ENCODE measurements around the gene AGAP1. TPM values are rescaled to one million over a fixed set of nuclear protein-coding genes. Genes with fewer than 3 reads are reported as not detected.

The AGAP1 gene
- total RNA-seq, 2 experiments from 2014 or later: 2.2 TPM

DNA sequence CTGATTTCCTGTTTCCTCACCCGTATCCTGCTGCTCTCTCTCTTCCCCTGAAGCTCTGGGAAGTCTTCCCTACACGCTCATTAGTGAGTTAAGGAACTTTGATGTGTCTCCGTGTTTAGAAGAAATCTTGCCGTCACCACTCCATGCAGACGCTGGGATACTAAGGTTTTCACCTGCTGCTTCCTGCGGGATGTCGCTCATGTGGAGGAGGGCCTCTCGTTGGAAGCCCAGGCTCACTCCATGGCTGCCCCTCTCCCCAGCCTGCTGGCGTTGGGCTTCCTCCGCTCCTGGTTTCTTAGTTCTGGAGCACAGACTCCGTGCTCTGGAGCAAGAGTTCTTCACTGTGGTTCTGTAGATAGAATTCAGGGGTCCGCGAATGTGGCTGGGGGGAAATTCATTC is 348.0 kb downstream of the AGAP1 start:
- intact Hi-C loops (cut with DNase I, micrococcal nuclease): no loop called here
- DNase-seq (no peak), ATAC-seq (no peak)
- POLR2A ChIA-PET: no interaction called here
- Mint-ChIP-seq H3K4me3 (no peak overlapping the region), H3K4me1 (no peaks in the 10 kb centered on the region), H3K27me3 (peaks cover 5% of the 10 kb centered on the region), H3K36me3 (ENCODE audit: low read depth) (no peaks in the 10 kb centered on the region), H3K9me3 (ENCODE audit: low read depth) (no peaks in the 10 kb centered on the region), H3K27ac (no peak overlapping the region)
- CTCF ChIA-PET: no interaction called here

DNA sequence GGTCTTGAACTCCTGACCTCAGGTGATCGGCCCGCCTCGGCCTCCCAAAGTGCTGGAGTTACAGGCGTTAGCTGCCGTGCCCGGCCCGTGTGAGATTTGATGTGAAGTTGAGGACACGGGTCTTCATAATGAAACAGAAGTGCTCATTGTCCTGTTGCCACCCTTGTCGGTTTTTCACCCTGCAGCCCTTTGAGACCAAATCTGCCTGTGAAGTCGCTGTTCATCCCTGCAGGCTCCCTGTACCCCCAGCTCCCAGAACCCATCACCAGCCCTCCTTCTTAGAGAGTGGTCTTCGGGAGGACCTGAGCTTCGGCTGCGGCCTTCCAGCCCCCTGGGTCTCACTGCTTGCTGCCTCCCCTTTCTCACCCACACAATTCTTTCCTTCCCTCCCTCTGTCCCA is 349.1 kb downstream of the AGAP1 start:
- H3K36me3 Mint-ChIP-seq (ENCODE audit: low read depth): no peaks in the 10 kb centered on the region
- ChIA-PET CTCF (interaction anchor here (1.0 kb wide), 1 partner anchor 77 kb away, joined by 3 read pairs; no protein-coding TSS in a partner anchor), POLR2A (no interaction called here)
- ATAC-seq: no peak
- H3K27ac Mint-ChIP-seq: no peak overlapping the region
- H3K4me3 Mint-ChIP-seq: no peak overlapping the region
- intact Hi-C loops (cut with DNase I, micrococcal nuclease): no loop called here
- no peaks in the 10 kb centered on the region for H3K4me1 Mint-ChIP-seq
- no peak for DNase-seq
- no peaks in the 10 kb centered on the region for H3K9me3 Mint-ChIP-seq (ENCODE audit: low read depth)
- H3K27me3 Mint-ChIP-seq: peaks cover 5% of the 10 kb centered on the region

DNA sequence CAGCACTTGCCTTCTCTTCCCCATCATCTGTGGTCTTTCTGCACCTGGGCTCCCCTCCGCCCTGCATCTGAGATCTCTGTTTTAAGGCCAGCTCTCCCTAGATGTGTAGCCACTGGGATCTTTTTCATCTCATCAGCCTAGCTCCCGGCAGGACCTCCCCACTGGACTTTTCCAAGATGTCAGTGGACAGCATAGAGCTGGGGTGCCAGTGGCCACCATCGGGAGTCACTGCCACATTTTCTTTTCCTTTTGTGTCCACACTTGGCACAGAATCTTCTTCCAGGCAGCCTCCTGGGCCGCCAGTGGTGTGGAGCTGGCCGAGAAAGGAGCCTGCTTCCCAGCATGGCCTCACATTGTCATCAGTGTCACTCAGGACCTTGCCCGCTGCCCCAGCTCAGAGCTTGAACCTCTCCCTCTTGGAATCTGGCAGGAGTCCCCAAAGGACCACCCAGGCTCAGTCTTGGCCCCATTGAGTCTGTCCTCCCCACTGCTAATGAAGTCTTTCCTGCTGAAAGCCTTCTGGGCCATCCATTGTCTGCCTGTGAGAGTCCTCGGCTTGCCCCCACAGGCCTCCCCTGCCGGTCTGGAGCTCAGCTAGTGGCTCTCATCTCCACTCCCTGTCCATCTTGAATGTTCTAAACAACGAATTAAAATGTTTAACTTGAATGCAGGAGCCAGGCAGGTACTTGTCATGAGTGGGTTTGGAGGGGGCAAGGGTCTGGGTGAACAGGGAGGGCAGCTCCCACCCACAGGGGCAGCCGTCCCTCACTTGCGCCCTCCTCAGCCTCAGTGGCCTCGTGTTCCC is 349.9 kb downstream of the AGAP1 start:
- intact Hi-C loops (cut with DNase I, micrococcal nuclease): no loop called here
- Mint-ChIP-seq H3K36me3 (ENCODE audit: low read depth) (no peaks in the 10 kb centered on the region), H3K27ac (no peak overlapping the region), H3K9me3 (ENCODE audit: low read depth) (no peaks in the 10 kb centered on the region), H3K4me1 (no peaks in the 10 kb centered on the region), H3K4me3 (no peak overlapping the region), H3K27me3 (peaks cover 4% of the 10 kb centered on the region)
- ChIA-PET POLR2A (no interaction called here), CTCF (no interaction called here)
- DNase-seq (no peak), ATAC-seq (no peak)

DNA sequence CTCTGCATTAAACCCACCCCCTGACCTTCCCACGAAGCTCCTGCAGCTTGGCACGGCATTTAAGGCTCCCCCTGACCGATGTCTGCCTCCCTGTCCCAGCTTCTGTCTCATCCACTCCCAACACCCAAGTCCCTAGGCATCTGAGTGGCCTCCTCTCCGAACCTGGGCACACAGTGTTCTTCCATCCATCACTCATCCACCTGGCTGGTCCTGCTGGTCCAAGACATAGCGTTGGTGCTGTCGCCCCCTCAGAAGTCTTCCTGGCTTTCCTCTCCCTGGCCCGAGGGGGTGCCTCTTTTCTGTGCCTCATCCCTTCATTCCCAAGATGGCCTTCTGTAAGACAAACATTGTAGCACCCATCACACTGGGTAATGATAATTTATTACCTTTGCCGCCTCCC is 350.7 kb downstream of the AGAP1 start:
- Mint-ChIP-seq H3K36me3 (ENCODE audit: low read depth) (no peaks in the 10 kb centered on the region), H3K4me3 (no peak overlapping the region), H3K27me3 (no peaks in the 10 kb centered on the region), H3K27ac (no peak overlapping the region), H3K9me3 (ENCODE audit: low read depth) (no peaks in the 10 kb centered on the region), H3K4me1 (no peaks in the 10 kb centered on the region)
- intact Hi-C loops (cut with DNase I, micrococcal nuclease): no loop called here
- POLR2A ChIA-PET: no interaction called here
- CTCF ChIA-PET: no interaction called here
- ATAC-seq (no peak), DNase-seq (no peak)

DNA sequence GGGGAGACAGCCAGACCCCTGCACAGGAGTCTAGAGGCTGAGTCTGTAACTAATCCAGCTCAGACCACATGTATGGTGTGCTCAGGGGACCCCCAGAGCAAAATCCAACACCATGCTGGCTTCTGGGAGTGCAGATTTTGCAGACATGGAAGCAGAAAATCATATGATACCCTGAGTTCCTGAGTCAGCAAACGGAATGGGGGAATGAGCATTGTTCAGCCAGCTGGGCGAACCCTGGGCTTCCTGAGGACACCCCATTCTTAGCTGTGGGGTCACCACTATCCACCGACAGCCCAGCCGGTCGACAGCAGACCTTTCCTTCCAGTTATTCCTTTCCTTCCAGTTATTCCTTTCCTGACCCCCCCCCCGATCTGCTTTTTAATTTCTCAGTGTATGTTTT is 351.4 kb downstream of the AGAP1 start:
- CTCF ChIA-PET: no interaction called here
- intact Hi-C loops (cut with DNase I, micrococcal nuclease): no loop called here

DNA sequence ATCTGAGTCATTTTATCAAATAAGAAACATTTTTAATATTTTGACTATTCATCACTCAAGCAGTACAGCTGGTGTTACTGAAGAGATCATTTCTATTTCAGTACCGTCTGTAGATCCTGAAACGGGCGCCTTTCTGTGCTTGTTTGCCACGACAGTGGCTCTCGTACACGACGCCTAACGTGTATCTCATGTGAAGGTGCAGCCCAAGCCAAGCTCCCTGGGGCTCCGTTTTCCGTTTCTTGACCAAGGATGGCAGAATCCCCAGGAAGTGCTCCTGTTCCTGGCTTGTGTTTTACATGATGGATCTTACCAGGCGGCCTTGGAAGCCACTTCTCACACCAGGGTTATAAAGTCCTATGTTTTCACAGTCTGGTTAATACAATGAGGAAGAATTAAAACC is 353.7 kb downstream of the AGAP1 start:
- ChIA-PET CTCF (no interaction called here), POLR2A (no interaction called here)
- intact Hi-C loops (cut with DNase I, micrococcal nuclease): no loop called here
- H3K36me3 Mint-ChIP-seq (ENCODE audit: low read depth): no peaks in the 10 kb centered on the region
- no peak for DNase-seq
- no peak for ATAC-seq
- H3K4me1 Mint-ChIP-seq: no peaks in the 10 kb centered on the region
- no peaks in the 10 kb centered on the region for H3K27me3 Mint-ChIP-seq
- H3K9me3 Mint-ChIP-seq (ENCODE audit: low read depth): no peaks in the 10 kb centered on the region
- no peak overlapping the region for H3K4me3 Mint-ChIP-seq
- no peak overlapping the region for H3K27ac Mint-ChIP-seq

More for the DNA sequence above, 351.4 kb downstream of the AGAP1 start:
- Mint-ChIP-seq H3K36me3 (ENCODE audit: low read depth) (no peaks in the 10 kb centered on the region), H3K4me3 (no peak overlapping the region), H3K4me1 (no peaks in the 10 kb centered on the region), H3K9me3 (ENCODE audit: low read depth) (no peaks in the 10 kb centered on the region), H3K27me3 (no peaks in the 10 kb centered on the region), H3K27ac (no peak overlapping the region)
- POLR2A ChIA-PET: no interaction called here
- ATAC-seq: no peak
- no peak for DNase-seq

DNA sequence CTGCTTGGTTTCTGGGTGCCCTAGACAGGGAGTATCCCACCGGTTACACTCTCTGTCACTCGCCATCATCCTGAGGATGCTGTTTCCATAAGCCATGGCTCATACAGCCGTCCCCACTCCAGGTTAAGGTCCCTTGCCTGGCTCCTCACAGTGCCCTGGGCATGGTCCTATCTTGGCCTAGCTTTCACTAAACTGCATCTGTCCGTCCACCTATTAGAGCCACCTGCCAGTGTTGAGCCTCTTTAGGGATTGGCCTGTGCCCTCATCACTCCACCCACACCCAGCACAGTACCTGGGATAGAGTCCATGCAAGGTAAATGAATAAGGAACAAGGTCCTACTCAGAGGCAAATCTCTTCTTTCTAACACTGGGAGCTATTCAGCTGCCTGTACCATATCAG is 354.2 kb downstream of the AGAP1 start:
- Mint-ChIP-seq H3K4me3 (no peak overlapping the region), H3K27me3 (no peaks in the 10 kb centered on the region), H3K4me1 (no peaks in the 10 kb centered on the region), H3K9me3 (ENCODE audit: low read depth) (no peaks in the 10 kb centered on the region), H3K27ac (no peak overlapping the region), H3K36me3 (ENCODE audit: low read depth) (no peaks in the 10 kb centered on the region)
- POLR2A ChIA-PET: no interaction called here
- ATAC-seq (no peak), DNase-seq (no peak)
- intact Hi-C loops (cut with DNase I, micrococcal nuclease): no loop called here
- CTCF ChIA-PET: no interaction called here

DNA sequence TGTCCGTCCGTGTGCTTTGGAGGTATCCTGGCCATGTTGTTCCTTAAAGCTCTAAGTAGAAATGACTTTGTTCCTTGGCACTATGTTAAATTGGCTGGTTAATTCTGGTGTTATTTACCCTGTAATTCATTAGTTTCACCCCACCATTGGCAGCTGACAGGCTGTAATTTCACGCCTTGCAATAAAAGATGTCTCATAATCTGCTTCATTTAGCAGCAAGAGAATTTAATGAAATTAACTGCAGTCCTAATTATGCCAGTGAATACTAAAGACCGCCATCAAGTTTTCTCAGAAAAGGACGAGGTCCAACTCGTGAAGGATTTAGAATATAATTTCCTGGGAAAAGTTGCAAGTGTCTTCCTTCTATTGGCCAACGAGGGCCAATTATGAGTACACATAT is 355.1 kb downstream of the AGAP1 start:
- H3K27ac Mint-ChIP-seq: no peak overlapping the region
- intact Hi-C loops (cut with DNase I, micrococcal nuclease): no loop called here
- no peaks in the 10 kb centered on the region for H3K9me3 Mint-ChIP-seq (ENCODE audit: low read depth)
- ATAC-seq (no peak), DNase-seq (no peak)
- CTCF ChIA-PET: no interaction called here
- no peaks in the 10 kb centered on the region for H3K4me1 Mint-ChIP-seq
- no peaks in the 10 kb centered on the region for H3K36me3 Mint-ChIP-seq (ENCODE audit: low read depth)
- H3K27me3 Mint-ChIP-seq: no peaks in the 10 kb centered on the region
- no peak overlapping the region for H3K4me3 Mint-ChIP-seq
- POLR2A ChIA-PET: no interaction called here

DNA sequence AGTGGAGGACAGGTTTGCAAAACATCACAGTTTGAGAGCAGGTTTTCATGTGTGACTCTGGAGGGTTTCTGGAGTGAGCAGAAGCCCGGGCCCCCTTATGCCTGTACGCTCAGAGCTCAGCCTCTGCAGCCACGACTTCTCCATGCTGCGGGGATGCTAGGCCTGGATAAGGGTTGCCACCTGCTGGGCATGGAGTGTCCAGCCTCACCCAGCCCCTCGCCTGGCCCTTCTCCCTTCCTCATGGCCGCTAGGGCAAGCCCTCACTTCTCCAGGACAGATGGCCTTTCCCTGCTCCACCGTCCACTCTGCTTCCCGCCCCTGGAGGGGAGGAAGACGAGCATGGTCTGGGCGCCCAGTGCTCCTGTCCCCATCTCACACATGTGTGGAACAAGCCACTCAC is 355.6 kb downstream of the AGAP1 start:
- POLR2A ChIA-PET: no interaction called here
- intact Hi-C loops (cut with DNase I, micrococcal nuclease): no loop called here
- no peak overlapping the region for H3K27ac Mint-ChIP-seq
- no peaks in the 10 kb centered on the region for H3K9me3 Mint-ChIP-seq (ENCODE audit: low read depth)
- H3K4me3 Mint-ChIP-seq: no peak overlapping the region
- H3K36me3 Mint-ChIP-seq (ENCODE audit: low read depth): no peaks in the 10 kb centered on the region
- no peaks in the 10 kb centered on the region for H3K27me3 Mint-ChIP-seq
- ATAC-seq (no peak), DNase-seq (no peak)
- H3K4me1 Mint-ChIP-seq: no peaks in the 10 kb centered on the region
- CTCF ChIA-PET: no interaction called here

DNA sequence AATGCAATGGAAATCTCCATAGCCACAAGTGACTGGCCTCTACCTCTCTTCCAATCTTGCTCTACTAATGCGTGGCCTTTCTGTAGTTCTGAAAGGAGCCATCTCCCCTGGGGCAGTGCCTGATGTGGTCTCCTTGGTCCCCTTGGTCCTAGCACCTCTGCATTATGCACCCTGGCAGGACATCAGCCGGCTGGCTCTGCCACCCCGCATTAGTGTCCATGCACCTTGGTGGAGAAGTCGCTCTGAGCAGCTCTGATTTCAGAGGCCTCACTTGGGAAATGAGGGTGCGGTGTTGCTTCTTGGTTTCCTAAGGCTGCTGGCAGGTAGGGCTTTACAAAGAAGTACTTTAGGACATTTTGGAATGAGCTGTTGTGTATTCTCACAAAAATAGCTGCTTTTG is 356.4 kb downstream of the AGAP1 start:
- H3K36me3 Mint-ChIP-seq (ENCODE audit: low read depth): no peaks in the 10 kb centered on the region
- H3K27ac Mint-ChIP-seq: no peak overlapping the region
- no peak for DNase-seq
- no peaks in the 10 kb centered on the region for H3K27me3 Mint-ChIP-seq
- intact Hi-C loops (cut with DNase I, micrococcal nuclease): no loop called here
- CTCF ChIA-PET: no interaction called here
- no peaks in the 10 kb centered on the region for H3K9me3 Mint-ChIP-seq (ENCODE audit: low read depth)
- H3K4me3 Mint-ChIP-seq: no peak overlapping the region
- no peaks in the 10 kb centered on the region for H3K4me1 Mint-ChIP-seq
- POLR2A ChIA-PET: no interaction called here
- no peak for ATAC-seq

DNA sequence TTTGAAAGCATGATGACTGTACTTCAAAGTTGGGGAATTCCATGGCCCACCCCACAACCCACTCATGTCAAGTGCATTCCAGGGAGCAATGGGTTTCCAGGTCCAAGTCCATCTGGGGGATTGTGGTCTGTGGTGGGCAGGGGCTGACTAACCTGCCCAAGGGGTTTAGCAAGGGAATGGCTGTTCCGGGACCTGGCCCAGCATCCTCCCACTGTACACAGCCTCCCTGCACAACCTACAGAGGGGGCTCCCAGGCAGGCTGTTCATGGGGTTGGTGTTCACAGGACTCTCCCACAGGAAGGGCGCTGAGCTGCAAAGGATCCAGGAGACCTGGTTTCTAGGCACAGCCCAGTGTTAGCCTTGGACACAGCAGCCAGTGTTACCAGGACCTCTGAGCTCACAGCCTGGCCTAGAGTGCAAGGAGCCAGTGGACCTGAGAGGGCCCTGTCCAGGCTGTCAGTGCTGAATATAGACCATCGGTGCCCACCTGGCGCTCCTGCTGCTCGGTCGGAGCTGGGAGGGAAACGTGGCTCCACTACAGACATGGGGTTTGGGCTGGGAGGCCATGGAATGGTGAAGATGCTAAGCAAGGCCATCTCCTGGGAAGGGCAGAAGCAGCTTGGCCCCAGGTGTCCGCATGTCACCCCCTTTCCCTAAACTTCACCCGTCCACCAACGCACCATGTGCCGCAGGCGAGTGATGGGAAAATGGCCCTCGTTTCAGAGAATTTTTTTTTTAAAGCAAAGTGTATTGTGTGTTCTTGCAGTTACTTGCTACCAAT is 357.1 kb downstream of the AGAP1 start:
- DNase-seq (no peak), ATAC-seq (no peak)
- no peaks in the 10 kb centered on the region for H3K27me3 Mint-ChIP-seq
- no peak overlapping the region for H3K27ac Mint-ChIP-seq
- ChIA-PET POLR2A (no interaction called here), CTCF (no interaction called here)
- no peaks in the 10 kb centered on the region for H3K9me3 Mint-ChIP-seq (ENCODE audit: low read depth)
- intact Hi-C loops (cut with DNase I, micrococcal nuclease): no loop called here
- H3K4me1 Mint-ChIP-seq: no peaks in the 10 kb centered on the region
- no peak overlapping the region for H3K4me3 Mint-ChIP-seq
- no peaks in the 10 kb centered on the region for H3K36me3 Mint-ChIP-seq (ENCODE audit: low read depth)

DNA sequence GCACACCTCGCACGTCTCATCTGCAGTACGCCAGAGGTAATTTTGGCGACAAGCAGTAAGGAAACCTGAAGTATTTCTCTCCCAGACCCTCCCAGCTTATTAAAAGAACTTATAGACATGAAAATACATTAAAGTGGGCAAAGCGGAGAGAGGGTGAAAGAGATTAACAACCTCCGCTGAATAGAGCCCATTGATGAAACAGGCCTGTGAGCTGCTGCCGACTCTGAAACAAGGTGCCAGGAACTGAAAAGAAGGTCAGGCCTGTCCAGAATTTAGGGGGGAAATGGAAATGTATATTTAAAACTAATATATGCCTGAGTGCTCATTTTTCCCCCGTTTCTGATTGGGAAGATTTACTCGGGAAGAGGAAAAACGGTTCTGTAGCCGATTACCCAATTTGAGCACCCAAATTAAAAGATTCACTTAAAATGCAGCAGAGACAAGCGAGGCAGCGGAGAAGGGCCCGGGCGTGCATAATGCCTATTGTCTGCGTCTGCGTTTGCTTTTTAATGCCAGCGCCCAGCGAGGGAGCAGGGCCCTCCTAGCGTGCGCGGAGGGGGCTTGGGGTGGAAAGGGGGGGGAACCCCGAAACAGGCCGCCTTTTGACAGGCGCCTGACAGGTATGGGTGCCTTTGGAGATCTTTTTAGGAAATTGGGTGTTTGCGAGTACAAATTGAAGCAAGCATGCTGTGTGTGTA is 358.1 kb downstream of the AGAP1 start:
- no peak overlapping the region for H3K4me3 Mint-ChIP-seq
- H3K4me1 Mint-ChIP-seq: no peaks in the 10 kb centered on the region
- no peaks in the 10 kb centered on the region for H3K36me3 Mint-ChIP-seq (ENCODE audit: low read depth)
- POLR2A ChIA-PET: no interaction called here
- intact Hi-C loops (cut with DNase I, micrococcal nuclease): no loop called here
- H3K9me3 Mint-ChIP-seq (ENCODE audit: low read depth): no peaks in the 10 kb centered on the region
- DNase-seq: no peak
- ATAC-seq: no peak
- no peak overlapping the region for H3K27ac Mint-ChIP-seq
- H3K27me3 Mint-ChIP-seq: no peaks in the 10 kb centered on the region
- CTCF ChIA-PET: no interaction called here
